Measurements from ENCODE around the gene ENDOD1.

The ENDOD1 gene

DNA sequence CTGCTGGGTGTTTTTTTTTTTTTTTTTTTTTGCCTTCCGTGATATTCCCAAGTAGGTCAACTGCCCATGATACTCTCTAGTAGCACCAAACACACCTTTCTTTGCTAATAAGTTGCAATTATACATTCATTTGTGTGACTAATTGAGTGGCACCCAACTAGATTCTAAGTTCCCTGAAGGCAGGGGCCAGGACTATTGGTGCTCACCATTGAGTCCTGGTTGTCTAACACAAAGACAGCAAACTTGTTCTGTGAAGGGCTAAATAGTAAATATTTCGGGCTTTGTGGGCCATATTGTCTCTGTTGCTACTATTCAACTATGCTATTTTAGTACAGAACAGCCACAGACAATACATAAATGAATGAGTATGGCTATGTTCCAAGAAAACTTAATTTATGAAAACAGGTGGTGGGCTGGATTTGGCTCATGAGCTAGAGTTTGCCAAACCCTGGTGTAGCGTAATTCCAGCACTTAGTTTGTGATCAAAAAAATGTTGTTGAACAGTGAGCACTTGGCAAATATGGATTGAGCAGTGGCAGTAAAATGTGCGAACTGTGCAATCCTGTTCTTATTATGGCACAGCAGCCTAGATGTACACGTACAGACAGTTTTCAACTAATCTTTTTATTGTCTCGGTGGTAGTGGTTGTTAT, 11.3 kb downstream of the ENDOD1 start:
- H3K79me2 ChIP-seq (ENCODE audit: insufficient read depth, low read depth): no peaks in the 10 kb centered on the region
- H2AFZ ChIP-seq (ENCODE audit: low read depth): no peak overlapping the region
- no peak overlapping the region for H3K4me2 ChIP-seq
- no peaks in the 10 kb centered on the region for H4K20me1 ChIP-seq (ENCODE audit: insufficient read depth)
- H3K4me3 ChIP-seq (IDR thresholded peaks at IDR 0.05; ENCODE audit: insufficient read depth, low read depth, low read length): no peak overlapping the region
- TF ChIP-seq, protein P1, sequence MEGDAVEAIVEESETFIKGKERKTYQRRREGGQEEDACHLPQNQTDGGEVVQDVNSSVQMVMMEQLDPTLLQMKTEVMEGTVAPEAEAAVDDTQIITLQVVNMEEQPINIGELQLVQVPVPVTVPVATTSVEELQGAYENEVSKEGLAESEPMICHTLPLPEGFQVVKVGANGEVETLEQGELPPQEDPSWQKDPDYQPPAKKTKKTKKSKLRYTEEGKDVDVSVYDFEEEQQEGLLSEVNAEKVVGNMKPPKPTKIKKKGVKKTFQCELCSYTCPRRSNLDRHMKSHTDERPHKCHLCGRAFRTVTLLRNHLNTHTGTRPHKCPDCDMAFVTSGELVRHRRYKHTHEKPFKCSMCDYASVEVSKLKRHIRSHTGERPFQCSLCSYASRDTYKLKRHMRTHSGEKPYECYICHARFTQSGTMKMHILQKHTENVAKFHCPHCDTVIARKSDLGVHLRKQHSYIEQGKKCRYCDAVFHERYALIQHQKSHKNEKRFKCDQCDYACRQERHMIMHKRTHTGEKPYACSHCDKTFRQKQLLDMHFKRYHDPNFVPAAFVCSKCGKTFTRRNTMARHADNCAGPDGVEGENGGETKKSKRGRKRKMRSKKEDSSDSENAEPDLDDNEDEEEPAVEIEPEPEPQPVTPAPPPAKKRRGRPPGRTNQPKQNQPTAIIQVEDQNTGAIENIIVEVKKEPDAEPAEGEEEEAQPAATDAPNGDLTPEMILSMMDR (conservative IDR thresholded peaks at IDR 0.05; ENCODE audit: low read depth, low read length): no peak
- H3K36me3 ChIP-seq (ENCODE audit: insufficient read depth): no peaks in the 10 kb centered on the region
- peaks cover 7% of the 10 kb centered on the region for H3K4me1 ChIP-seq (ENCODE audit: low read depth, poor library complexity, severe bottlenecking)
- H3K27ac ChIP-seq: no peak overlapping the region
- H3K9ac ChIP-seq: no peak overlapping the region
- no peaks in the 10 kb centered on the region for H3K27me3 ChIP-seq (ENCODE audit: insufficient read depth, low read depth)

DNA sequence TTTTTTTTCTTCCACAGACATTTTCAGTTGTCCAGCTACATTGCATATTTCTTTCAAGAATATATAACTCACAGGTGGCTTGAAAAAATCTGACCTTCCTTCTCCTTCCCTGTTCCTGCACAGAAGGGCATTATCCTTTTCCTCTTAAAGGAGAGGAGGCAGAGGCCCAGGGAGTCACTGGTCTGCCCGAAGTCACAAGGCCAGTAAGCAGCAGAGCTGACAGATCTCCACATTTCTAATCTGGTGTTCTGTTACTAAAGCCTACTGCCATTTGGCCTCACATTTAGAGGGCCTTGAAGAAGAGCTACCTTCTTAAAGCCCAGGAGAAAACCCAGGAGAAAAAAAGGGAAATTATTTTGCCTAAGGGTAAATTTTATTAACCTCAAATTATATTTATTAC, 12.3 kb downstream of the ENDOD1 start:
- H3K27ac ChIP-seq: no peak overlapping the region
- no peak overlapping the region for H2AFZ ChIP-seq (ENCODE audit: low read depth)
- no peaks in the 10 kb centered on the region for H4K20me1 ChIP-seq (ENCODE audit: insufficient read depth)
- no peaks in the 10 kb centered on the region for H3K4me1 ChIP-seq (ENCODE audit: low read depth, poor library complexity, severe bottlenecking)
- H3K36me3 ChIP-seq (ENCODE audit: insufficient read depth): no peaks in the 10 kb centered on the region
- no peaks in the 10 kb centered on the region for H3K27me3 ChIP-seq (ENCODE audit: insufficient read depth, low read depth)
- TF ChIP-seq, protein P1 (conservative IDR thresholded peaks at IDR 0.05; ENCODE audit: low read depth, low read length): no peak
- no peak overlapping the region for H3K4me2 ChIP-seq
- H3K79me2 ChIP-seq (ENCODE audit: insufficient read depth, low read depth): no peaks in the 10 kb centered on the region
- H3K9ac ChIP-seq: no peak overlapping the region
- no peak overlapping the region for H3K4me3 ChIP-seq (IDR thresholded peaks at IDR 0.05; ENCODE audit: insufficient read depth, low read depth, low read length)

DNA sequence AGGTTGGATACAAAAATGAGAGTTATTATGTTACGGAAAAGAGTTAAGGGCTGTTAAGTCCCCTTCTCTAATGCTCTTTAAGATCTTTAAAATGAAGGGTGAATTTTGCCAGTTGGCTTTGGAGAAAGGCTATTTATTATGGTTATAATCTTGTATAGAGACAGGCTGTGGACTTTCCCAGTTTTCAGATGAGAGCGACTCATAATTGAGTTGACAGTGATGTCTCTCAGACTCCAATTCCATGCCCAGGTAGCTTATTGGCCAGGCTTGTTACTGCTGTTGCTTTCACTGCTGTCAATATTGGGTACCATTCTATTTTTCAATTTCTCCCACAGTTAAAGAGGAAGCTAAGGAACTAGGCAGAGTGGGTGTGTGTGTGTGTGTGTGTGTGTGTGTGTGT, 13.1 kb downstream of the ENDOD1 start:
- Histone ChIP-seq H4K20me1 (ENCODE audit: insufficient read depth) (no peaks in the 10 kb centered on the region), H3K36me3 (ENCODE audit: insufficient read depth) (no peaks in the 10 kb centered on the region)

DNA sequence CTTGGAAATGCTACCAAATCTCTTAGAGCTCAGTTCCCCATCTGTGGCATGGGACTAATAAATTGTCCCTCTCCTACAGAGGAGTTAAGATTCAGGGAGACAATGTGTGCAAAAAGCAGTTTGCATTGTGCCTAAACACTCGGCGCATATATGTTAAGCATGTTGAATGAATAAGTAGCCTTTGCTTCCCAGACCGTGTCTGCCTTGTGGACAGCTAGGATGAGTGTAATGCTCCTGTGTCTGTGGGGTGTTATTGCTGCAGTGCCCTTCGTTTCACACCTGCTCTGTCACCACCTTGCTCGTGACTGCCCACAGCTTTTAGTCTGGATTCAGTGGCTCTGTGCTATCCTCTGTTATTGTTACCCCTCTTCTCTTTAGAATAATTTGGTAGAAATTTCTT, 14.1 kb downstream of the ENDOD1 start:
- Histone ChIP-seq H3K27me3 (ENCODE audit: insufficient read depth, low read depth) (no peaks in the 10 kb centered on the region), H3K79me2 (ENCODE audit: insufficient read depth, low read depth) (no peaks in the 10 kb centered on the region), H3K9ac (no peak overlapping the region), H4K20me1 (ENCODE audit: insufficient read depth) (no peaks in the 10 kb centered on the region), H3K4me3 (IDR thresholded peaks at IDR 0.05; ENCODE audit: insufficient read depth, low read depth, low read length) (no peak overlapping the region), H3K36me3 (ENCODE audit: insufficient read depth) (no peaks in the 10 kb centered on the region), H3K27ac (no peak overlapping the region), H3K4me1 (ENCODE audit: low read depth, poor library complexity, severe bottlenecking) (no peaks in the 10 kb centered on the region), H2AFZ (ENCODE audit: low read depth) (no peak overlapping the region), H3K4me2 (no peak overlapping the region)
- TF ChIP-seq, protein P1 (conservative IDR thresholded peaks at IDR 0.05; ENCODE audit: low read depth, low read length): no peak

More for the DNA sequence above, 13.1 kb downstream of the ENDOD1 start:
- H3K27ac ChIP-seq: no peak overlapping the region
- H3K79me2 ChIP-seq (ENCODE audit: insufficient read depth, low read depth): no peaks in the 10 kb centered on the region
- no peaks in the 10 kb centered on the region for H3K27me3 ChIP-seq (ENCODE audit: insufficient read depth, low read depth)
- no peak overlapping the region for H2AFZ ChIP-seq (ENCODE audit: low read depth)
- no peak overlapping the region for H3K9ac ChIP-seq
- TF ChIP-seq, protein P1 (conservative IDR thresholded peaks at IDR 0.05; ENCODE audit: low read depth, low read length): no peak
- no peak overlapping the region for H3K4me2 ChIP-seq
- no peaks in the 10 kb centered on the region for H3K4me1 ChIP-seq (ENCODE audit: low read depth, poor library complexity, severe bottlenecking)
- H3K4me3 ChIP-seq (IDR thresholded peaks at IDR 0.05; ENCODE audit: insufficient read depth, low read depth, low read length): no peak overlapping the region

Measured in KMS-11 (cell line).